Transverse colon (tissue), 4 donors: ENCODE measurements around the gene PLCL1. TPM values are rescaled to one million over a fixed set of nuclear protein-coding genes. Genes with fewer than 3 reads are reported as not detected.

ENCODE experiments used
- DNase-seq: peaks from one replicate; pipeline ENCODE4 v3.0.0-alpha.2; 2019
- H3K27ac ChIP-seq, 4 donors: fragments of 200-600 bp; sonication (generic); 2 replicates each; pipeline ENCODE4 v1.5.1; 2016 to 2018; ENCODE audit warnings: inconsistent platforms in 4 of 4
- H3K27me3 ChIP-seq: fragments of 200-600 bp; sonication (generic); 2 replicates; pipeline ENCODE4 v1.5.1; 2017; ENCODE audit warnings: inconsistent platforms
- H3K36me3 ChIP-seq, 4 donors: fragments of 200-600 bp; sonication (generic); 2 replicates each; pipeline ENCODE4 v1.5.1; 2017 to 2019; ENCODE audit warnings: inconsistent platforms in 4 of 4
- H3K4me1 ChIP-seq, 4 donors: fragments of 200-600 bp; sonication (generic); 2 replicates each; pipeline ENCODE4 v1.5.1; 2017 to 2020; ENCODE audit warnings: inconsistent platforms in 4 of 4
- H3K4me3 ChIP-seq, 4 donors: fragments of 200-600 bp; sonication (generic); 1 replicate in 1 of 4; 2 replicates in 3 of 4; pipeline versions ENCODE4 v1.5.1 to v1.6.1; 2017 to 2019; ENCODE audit warnings: inconsistent platforms in 4 of 4
- H3K9me3 ChIP-seq, 2 donors: fragments of 200-600 bp; sonication (generic); 2 replicates each; pipeline ENCODE4 v1.5.1; 2017 to 2019; ENCODE audit warnings: inconsistent platforms in 2 of 2
- EP300 ChIP-seq: sonication (generic); formaldehyde crosslinking; IDR thresholded peaks from one replicate; pipeline ENCODE4 v1.6.1; 2017; ENCODE audit warnings: antibody characterized with exemption, low read depth
- POLR2A ChIP-seq: fragments of 450-650 bp; IDR thresholded peaks from one replicate; pipeline ENCODE4 v1.6.1; 2016; ENCODE audit warnings: antibody characterized with exemption, mild to moderate bottlenecking, moderate library complexity
- POLR2AphosphoS5 ChIP-seq, 3 donors: sonication (generic); formaldehyde crosslinking; IDR thresholded peaks; one replicate each; pipeline ENCODE4 v1.6.1; 2016; ENCODE audit warnings: antibody characterized with exemption in 3 of 3
- WGBS, 2 donors: methylation state at CpG; one replicate each; pipeline ENCODE4 v1.1.5; 2018; ENCODE audit warnings: low coverage in 1 of 2; 5-methylcytosine and 5-hydroxymethylcytosine counted together
- in situ Hi-C, 4 donors: fragments of 200-750 bp; cut with MboI; loops; one replicate each; pipeline versions ENCODE4 v1.15.0 to v1.15.1; 2017; ENCODE audit warnings: low sequenced_read_pairs in 3 of 4, low pct_ligation_motif_present in 1 of 4, low pct_unique_long_range_greater_than_20kb in 1 of 4
- intact Hi-C: fragments of 100-400 bp; cut with DNase I; formaldehyde crosslinking; loops from one replicate; pipeline ENCODE4 v1.15.1; 2023; ENCODE audit warnings: low total_unique reads
- total RNA-seq, 4 donors: library from RNA; depleted of rRNA; stranded (reverse); fragments of >200 nt; gene quantifications; one replicate each; pipeline ENCODE4 v1.1.0, GENCODE V29; 2016
- TF ChIP-seq, protein P1 (sequence below), 5 experiments: fragments of 200-600 bp in 3 of 5; fragments of 450-650 bp in 2 of 5; sonication (generic) in 3 of 5; IDR thresholded peaks; 1 replicate in 2 of 5; 2 replicates in 3 of 5; pipeline ENCODE4 v1.5.1; 2016 to 2017; ENCODE audit warnings: antibody characterized with exemption in 5 of 5, inconsistent platforms in 3 of 5, mild to moderate bottlenecking in 2 of 5, moderate library complexity in 1 of 5

Gene PLCL1
- total RNA-seq, 4 donors from 2014 or later, result 0.20 to 7.1 (median 5.3) TPM

- Histone ChIP-seq H3K4me3 (peak overlapping the region; percentile 32 to 80 (median 62)), H3K36me3 (no peaks in the 10 kb centered on the region), H3K27ac (peak overlapping the region; percentile 64 to 78 (median 76)), H3K9me3 (no peaks in the 10 kb centered on the region), H3K4me1 (peaks cover 6 to 18% (median 11%) of the 10 kb centered on the region in 4 donors), H3K27me3 (peaks cover 30% of the 10 kb centered on the region)
- DNase-seq, result no peak
- intact Hi-C loops, result loop anchor here (5.0 kb wide), 2 partner anchors 322 to 492 kb away; no protein-coding TSS in a partner anchor
- 2% methylated on average over 37 of the region's 92 CpGs; no CpG with 5 or more reads in 1 of the 2 donors for WGBS, 2 donors
- in situ Hi-C loops, result loop anchor here (5.0 to 25.0 kb wide), 4 partner anchors 320 to 490 kb away; no protein-coding TSS in a partner anchor
- TF ChIP-seq EP300, result no peak
- no peak for TF ChIP-seq POLR2A
- TF ChIP-seq, protein P1, sequence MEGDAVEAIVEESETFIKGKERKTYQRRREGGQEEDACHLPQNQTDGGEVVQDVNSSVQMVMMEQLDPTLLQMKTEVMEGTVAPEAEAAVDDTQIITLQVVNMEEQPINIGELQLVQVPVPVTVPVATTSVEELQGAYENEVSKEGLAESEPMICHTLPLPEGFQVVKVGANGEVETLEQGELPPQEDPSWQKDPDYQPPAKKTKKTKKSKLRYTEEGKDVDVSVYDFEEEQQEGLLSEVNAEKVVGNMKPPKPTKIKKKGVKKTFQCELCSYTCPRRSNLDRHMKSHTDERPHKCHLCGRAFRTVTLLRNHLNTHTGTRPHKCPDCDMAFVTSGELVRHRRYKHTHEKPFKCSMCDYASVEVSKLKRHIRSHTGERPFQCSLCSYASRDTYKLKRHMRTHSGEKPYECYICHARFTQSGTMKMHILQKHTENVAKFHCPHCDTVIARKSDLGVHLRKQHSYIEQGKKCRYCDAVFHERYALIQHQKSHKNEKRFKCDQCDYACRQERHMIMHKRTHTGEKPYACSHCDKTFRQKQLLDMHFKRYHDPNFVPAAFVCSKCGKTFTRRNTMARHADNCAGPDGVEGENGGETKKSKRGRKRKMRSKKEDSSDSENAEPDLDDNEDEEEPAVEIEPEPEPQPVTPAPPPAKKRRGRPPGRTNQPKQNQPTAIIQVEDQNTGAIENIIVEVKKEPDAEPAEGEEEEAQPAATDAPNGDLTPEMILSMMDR (IDR thresholded peaks at IDR 0.05), result peak in 2 of 5 experiments; percentile 10
These were observed 643 bp downstream of the PLCL1 start for GRCh38 chr2:197804758-197805714.

GRCh38 chr2:197805715-197806633 is 1.6 kb downstream of the PLCL1 start:
- H3K4me3 ChIP-seq, result peak overlapping the region; percentile 32 to 80 (median 62)
- no peaks in the 10 kb centered on the region for H3K36me3 ChIP-seq
- in situ Hi-C loops (loop anchor here (10.0 to 25.0 kb wide), 3 partner anchors 319 to 489 kb away; no protein-coding TSS in a partner anchor), intact Hi-C loops (no loop called here)
- peak overlapping the region in 3 of 4 donors; percentile 76 to 78 (median 76) for H3K27ac ChIP-seq
- peaks cover 30% of the 10 kb centered on the region for H3K27me3 ChIP-seq
- peaks cover 6 to 18% (median 11%) of the 10 kb centered on the region in 4 donors for H3K4me1 ChIP-seq
- no peak for TF ChIP-seq POLR2AphosphoS5 (IDR thresholded peaks at IDR 0.05)
- TF ChIP-seq, protein P1 (IDR thresholded peaks at IDR 0.05), result no peak
- TF ChIP-seq POLR2A, result no peak
- TF ChIP-seq EP300, result no peak
- 42 to 43% methylated on average over 7 to 11 of the region's 11 CpGs for WGBS, 2 donors
- no peak for DNase-seq
- H3K9me3 ChIP-seq, result no peaks in the 10 kb centered on the region

DNA sequence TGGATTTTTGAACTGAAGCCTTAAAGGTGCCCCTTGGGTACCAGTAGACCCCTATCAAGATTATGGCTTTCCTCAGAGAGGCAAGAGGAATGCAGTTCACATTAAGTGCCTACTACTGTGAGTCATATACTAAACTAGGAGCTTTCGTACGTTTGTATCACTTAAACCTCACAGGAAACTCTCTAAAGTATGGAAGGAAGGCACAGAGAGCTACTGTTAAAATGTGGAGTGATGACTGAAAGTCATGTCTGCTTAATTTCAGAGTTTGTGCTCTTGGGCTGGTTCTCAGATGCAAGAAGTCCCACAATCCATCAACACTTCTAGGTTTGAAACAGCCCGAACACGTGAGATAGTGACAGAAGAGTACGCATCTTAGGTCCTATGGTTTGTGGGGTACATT is 4.7 kb downstream of the PLCL1 start:
- Histone ChIP-seq H3K9me3 (no peaks in the 10 kb centered on the region), H3K4me3 (no peak overlapping the region), H3K27me3 (peaks cover 21% of the 10 kb centered on the region), H3K27ac (no peak overlapping the region), H3K36me3 (no peaks in the 10 kb centered on the region), H3K4me1 (peaks cover 0 to 10% (median 3%) of the 10 kb centered on the region in 4 donors)
- in situ Hi-C loops, result loop anchor here (10.0 to 25.0 kb wide), 3 partner anchors 316 to 486 kb away; no protein-coding TSS in a partner anchor
- no peak for DNase-seq
- no peak for TF ChIP-seq POLR2A
- intact Hi-C loops, result no loop called here
- 82 to 87% methylated on average over 3 to 5 of the region's 5 CpGs for WGBS, 2 donors

- TF ChIP-seq EP300 (no peak), POLR2A (no peak), POLR2AphosphoS5 (IDR thresholded peaks at IDR 0.05) (no peak)
- TF ChIP-seq, protein P1 (IDR thresholded peaks at IDR 0.05), result no peak
- Histone ChIP-seq H3K36me3 (no peaks in the 10 kb centered on the region), H3K4me3 (no peak overlapping the region), H3K9me3 (no peaks in the 10 kb centered on the region), H3K4me1 (peaks cover 0 to 5% (median 2%) of the 10 kb centered on the region in 4 donors), H3K27ac (no peak overlapping the region), H3K27me3 (peaks cover 15% of the 10 kb centered on the region)
- intact Hi-C loops, result no loop called here
- 94 to 100% methylated on average over 1 to 3 of the region's 3 CpGs for WGBS, 2 donors
- no peak for DNase-seq
- in situ Hi-C loops, result loop anchor here in 1 of 4 donors (25.0 kb wide), 1 partner anchor 327 kb away; no protein-coding TSS in a partner anchor
These were observed 5.6 kb downstream of the PLCL1 start for GRCh38 chr2:197810016-197810415.
